Measurements from ENCODE around the gene NSUN3.

- TF ChIP-seq EZH2 (IDR thresholded peaks at IDR 0.05; ENCODE audit: borderline replicate concordance, low read depth, low read length, severe bottlenecking) (no peak), CTCF (IDR thresholded peaks at IDR 0.05; ENCODE audit: borderline replicate concordance, extremely low read depth, low read length, poor library complexity, severe bottlenecking) (no peak)
Measured at GRCh38 chr3:94099311-94099710, 36.5 kb downstream of the NSUN3 start.

Measured in DND-41 (cell line).